GM18870 (cell line): ENCODE results near the gene ATP13A2.
"Not testable (repeated sequence)": the region's sequence is repeated elsewhere in the genome, so short reads cannot be mapped to it uniquely, and the experiment has no call there.

Experiments used
- ATAC-seq: cut with Tn5 transposase; IDR thresholded peaks from one replicate; pipeline ENCODE4 v1.9.1; 2021; ENCODE audit warnings: moderate library complexity; ENCODE audit not compliant: unreplicated experiment

ATP13A2 gene

DNA sequence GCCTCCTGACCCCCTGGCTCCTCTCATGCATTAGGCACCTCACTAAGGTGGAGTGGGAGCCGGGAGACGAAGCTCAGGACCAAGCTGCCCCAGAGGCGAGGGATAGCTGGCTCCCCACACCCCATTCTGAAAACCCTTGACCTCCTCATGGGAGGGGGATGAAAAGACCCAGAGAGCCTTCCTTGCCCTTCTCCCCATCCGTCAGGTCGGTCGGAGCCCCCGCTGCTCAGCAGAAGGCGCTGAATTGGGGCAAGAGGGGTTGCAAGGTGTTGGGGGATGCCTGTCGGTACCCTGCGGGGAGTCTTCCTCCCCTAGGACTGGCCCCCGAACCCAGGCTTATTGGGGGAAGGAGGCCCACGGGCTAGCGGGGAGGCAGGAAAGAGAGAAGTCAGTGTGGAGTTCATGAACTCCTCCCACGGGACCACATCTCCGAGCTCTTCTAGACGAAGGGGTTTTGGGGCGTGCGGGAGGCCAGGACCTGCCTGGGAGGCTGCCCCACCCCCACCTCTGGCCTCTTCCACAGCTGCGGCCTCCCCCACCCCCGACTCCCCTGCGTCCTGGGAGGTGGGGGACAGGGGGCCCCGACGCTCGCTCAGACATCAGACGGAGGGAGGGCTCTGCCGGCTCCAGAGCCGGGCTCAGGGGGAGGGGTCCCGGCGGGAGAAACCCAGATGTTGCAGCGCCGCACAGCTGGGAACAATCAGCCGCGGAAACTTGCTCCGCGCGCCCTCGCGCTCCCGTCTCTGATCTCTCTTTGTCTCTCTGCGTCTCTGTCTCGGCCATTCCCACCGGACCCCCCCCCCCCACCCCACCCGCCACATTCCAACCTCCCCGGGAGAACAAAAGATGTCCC is 32.0 kb downstream of the ATP13A2 start:
- ATAC-seq = no peak

DNA sequence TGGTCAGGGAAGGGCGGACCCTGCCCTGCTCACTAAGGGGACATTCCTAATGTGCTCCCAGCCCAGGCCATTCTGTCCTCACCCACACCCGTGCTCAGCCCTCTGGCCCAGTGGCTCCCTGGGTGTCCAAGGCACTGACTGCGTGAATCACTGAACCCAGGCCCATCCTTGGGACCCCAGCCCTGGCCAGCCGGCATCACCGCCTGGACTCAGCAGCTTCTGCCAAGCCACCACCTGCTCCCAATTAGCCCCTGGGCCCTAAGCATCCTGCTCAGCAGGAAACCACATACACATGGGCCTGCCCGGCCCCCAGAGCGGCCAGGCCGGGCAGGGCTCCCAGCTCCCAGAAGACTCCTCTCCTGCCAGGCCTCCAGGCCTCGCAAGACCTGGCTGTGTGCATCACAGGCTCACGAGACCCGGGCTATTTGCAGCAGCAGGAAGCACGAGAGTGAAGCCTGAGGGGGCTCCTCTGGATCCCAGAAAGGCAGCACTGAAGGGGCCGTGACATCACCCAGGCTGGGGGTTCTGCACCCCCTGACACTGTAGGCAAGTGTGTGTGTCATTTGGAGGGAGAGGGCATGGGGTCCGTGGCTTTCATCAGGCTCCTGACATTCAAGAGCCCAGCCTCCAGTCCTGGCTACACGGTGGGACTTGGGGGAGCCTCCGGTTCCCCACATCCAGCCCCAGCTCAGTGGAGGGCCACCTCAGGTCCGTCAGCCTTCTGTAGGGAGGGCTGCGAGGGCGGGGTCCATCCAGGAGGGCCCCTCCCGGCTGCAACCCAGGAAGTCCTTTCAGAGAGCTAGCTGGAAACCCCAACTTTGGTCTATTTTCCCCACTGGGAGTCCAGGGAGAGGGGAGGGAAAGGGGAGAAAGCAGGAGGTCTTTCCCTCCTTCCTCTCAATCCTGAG is 32.9 kb downstream of the ATP13A2 start:
- no peak for ATAC-seq

GRCh38 chr1:16978139-16978538 is 33.6 kb downstream of the ATP13A2 start:
- ATAC-seq = no peak

DNA sequence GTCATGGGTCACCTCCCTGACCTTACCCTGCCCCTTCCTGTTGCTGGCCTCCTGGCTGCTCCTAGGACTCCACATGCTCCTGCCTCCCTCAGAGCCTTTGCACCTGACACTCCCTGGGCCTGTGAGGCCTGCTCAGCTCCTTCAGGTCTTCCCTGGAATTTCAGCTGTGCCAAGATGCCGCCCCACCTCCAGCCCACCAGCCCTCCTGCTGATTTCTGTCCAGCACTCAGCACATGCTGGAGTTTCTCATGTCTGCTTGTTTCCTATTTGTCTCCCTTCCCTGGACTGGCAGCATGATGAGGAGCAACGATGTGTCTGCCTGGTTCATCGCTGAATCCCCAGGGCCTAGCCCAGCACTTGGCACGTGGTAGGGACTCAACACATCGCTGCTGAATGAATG is 34.4 kb downstream of the ATP13A2 start:
- ATAC-seq = no peak

DNA sequence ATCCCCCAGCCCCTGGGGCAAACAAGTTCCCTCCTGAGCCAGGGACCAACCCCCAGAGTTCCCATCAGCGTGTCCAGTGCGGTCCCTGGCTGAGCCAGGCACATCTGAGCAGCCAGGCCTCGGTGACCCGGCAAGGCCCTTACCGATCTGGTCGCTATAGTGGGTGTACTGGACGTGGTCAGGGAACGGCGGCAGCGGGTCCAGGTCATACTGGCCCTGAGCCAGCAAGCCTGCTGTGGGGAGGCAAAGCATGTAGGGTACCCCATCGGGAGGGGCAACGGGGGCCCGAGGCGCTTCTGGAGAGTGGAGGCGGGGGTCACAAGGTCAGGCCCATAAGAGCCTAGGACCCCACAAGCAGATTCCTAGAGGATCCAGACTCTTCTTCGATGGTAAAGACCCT is 34.8 kb downstream of the ATP13A2 start:
- no peak for ATAC-seq

DNA sequence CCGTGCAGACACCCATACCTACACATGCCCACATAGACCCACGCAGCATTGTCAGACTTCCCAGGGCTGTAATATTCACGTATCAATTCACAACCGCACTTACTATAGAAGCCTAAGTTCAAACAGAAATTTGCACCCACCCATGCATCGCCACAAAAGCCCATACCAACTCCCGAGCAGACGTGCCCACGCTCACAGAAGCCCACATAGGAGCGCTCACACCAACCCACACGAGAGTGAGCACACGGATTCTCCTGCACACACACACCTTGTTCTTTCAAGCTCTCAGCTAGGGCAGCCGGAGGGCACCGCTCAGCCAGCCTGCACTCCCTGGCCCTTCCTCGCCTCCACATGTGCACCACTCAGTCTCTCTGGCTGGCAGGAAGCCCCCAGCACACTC is 35.9 kb downstream of the ATP13A2 start:
- no peak for ATAC-seq

DNA sequence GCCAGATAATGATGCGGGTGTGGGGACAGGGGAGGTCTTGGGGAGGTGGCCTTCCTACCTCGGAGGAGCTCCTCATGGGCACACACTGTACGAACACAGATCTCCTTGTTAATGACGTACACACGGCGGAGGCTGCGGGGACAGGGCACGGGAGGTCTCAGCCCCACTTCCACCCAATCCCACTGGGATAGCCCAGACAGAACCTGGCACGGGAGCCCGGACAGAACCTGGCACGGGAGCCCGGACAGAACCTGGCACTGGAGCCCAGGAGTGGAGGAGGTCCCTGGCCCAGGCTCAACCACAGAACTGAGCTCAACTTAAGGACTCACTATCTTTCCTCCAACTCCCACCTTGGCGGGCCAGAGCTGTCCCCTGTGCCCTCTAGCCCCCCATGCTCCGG is 36.5 kb downstream of the ATP13A2 start:
- no peak for ATAC-seq

DNA sequence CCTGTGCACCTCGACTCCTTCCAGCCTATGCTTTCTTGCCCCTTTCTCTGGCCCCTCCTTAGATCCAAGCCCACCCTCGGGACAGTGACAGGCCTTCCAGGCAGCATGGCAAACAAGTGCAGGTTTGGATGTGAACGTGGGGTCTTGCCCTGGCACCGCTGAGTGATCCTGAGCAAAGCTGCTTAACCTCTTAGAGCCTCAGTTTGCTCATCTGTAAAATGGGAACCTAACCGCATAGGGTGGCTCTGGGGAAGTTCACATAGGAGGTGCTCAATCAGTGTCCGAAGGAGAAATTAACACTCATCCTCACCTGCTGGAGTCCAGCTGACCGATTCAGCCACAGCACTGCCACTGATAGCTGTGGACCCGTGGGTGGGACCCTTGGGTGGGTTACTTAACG is 38.5 kb downstream of the ATP13A2 start:
- no peak for ATAC-seq

DNA sequence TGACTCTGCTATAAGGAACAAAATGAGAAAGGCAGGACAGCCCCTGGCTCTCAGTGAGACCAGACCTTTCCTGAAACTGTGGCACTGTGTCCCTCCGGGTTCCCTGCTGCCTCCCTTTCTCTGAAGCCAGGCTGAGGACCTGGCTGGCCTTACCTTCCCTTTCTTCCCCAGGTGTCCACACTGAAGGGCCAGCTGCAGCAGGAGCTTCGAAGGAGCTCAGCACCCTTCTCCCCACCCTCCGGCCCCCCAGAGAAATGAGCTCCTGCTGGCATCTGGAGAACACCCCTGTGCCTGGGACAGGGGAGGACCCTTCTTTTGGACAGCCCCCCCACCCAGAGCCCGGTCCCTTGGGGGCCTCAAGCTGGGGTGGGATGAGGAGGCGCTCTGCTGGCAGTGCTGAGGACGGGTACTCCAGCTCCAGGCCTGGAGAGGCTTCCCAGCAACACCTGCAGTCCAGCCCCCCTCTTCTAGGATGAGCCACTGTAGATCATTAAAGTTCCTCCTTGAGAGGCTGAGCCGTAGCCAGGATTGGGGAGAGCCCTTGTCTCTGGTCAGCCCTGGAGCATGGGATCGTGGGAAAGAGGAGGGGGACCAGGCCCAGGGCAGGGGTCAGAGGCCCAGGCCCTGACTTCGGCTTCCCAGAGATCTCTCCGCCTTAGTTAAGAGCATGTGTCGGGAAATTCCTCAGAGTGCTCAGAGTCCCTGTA is 39.4 kb downstream of the ATP13A2 start:
- no peak for ATAC-seq

DNA sequence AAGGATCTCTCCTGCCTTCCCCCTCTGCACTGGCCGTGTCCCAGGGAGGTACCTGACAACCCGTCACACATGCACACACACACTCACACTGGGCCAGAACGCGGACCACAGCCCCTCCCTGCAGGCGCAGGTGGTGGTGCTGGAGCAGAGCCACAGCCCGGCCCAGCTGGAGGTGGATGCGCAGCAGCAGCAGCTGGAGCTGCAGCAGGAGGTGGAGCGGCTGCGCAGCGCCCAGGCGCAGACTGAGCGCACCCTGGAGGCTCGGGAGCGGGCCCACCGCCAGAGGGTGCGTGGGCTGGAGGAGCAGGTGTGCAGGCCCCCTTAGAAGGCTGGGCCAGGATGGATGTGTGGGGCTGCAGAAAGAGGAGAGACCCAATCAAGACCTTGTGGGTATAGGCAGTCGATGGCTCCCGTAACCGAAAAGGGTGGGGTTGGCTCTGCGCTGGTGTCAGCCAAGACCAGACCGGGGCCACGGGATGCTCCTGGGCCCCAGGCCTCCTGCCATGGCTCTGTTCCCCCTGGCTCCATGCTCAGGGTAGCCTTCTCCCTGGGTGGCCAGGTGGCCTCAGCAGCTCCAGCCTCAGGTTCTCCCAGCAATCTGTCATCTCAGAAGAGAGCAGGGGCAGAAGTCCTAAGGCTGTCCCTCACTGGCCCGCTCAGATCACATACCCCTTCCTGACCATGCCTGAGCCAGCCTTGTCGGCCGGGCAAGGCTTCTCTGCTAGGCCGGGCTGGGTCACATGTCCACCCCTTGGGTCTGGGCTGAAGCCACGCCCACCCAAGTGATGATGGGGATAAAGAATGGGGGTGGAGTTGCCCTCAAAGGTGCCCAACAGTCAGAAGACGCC is 40.2 kb downstream of the ATP13A2 start:
- no peak for ATAC-seq

DNA sequence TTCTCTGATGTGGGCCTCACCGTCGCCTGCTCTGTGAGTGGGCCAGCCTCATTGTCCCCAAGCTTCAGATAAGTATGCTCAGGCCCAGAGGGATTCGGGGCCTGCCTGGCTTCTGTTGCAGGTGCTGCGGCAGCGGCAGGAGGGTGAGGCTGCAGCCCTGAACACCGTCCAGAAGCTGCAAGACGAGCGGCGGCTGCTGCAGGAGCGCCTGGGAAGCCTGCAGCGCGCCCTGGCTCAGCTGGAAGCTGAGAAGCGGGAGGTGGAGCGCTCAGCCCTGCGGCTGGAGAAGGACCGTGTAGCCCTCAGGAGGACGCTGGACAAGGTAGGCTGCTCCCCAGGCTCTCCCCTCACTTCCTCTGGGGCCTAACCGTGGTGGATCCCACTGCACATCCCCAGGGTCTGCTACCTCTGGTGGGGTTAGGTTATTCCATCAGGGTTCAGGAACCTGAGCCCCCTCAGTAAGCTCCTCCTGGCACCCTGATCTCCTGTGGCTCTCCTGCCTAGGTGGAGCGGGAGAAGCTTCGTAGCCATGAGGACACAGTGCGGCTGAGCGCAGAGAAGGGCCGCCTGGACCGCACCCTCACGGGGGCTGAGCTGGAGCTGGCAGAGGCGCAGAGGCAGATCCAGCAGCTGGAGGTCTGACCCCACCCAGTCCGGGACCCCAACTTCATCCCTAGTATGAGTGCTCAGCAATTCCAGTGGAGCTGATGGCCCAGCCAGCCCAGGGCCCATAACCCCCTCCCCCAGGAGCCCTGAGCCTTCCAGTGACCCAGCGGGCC is 41.4 kb downstream of the ATP13A2 start:
- no peak for ATAC-seq

- no peak for ATAC-seq
Observed at GRCh38 chr1:16969651-16970050, 42.1 kb downstream of the ATP13A2 start.

GRCh38 chr1:16969057-16969611 is 42.6 kb downstream of the ATP13A2 start:
- no peak for ATAC-seq

- ATAC-seq = no peak
Observed at GRCh38 chr1:16968372-16968771, 43.4 kb downstream of the ATP13A2 start.

DNA sequence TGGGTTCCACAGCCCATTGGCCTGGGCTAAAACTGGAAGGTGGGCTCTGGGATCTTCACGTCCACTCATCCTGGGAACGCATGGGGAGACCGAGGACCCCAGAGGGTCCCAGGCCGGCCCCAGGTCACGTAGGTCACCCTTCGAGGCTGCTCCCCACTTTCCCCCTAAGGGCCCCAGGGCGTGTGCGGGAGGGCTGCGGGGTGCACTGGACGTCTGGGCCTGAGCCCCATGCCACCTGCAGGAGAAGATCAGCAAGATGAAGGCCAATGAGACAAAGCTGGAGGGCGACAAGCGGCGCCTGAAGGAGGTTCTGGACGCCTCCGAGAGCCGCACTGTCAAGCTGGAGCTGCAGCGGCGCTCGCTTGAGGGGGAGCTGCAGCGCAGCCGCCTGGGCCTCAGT is 43.8 kb downstream of the ATP13A2 start:
- no peak for ATAC-seq

DNA sequence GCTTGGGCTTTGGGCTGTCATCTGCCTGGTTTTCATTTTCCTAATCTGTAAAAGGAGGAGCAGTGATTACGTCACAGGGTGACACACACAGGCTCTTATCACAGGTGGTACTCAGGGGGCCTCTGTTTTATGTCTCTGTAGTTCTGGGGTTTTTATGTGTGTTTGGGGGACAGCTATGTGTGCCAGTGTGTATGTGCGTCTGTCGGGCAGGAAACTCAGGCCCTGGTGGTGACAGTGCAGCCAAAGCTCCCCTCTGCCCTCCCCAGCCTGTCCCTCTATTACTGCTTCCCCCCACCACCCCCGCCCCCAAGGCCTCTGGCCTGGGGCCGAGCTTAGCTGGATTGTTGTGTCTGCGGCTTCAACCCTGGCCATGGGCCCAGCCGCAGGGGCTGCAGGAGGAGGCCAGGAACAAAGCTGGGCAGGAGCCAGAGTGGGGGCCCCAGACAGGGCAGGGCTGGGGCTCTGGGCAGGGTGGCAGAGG is 44.6 kb downstream of the ATP13A2 start:
- ATAC-seq = no peak

DNA sequence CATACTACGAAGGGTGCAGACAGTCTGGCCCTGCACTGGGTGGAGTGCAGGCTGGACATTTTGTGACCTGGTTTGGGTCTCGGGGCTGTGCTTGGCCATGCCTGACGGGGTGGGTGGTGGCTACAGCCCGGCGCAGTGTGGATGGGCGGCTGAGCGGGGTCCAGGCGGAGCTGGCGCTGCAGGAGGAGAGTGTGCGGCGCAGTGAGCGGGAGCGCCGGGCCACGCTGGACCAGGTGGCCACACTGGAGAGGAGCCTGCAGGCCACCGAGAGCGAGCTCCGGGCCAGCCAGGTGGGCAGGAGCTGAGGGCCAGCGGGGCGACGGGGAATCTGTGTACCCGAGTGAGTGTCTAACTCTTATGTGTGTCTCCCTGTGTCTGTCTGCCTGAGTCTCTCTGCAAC is 45.4 kb downstream of the ATP13A2 start:
- ATAC-seq = no peak

DNA sequence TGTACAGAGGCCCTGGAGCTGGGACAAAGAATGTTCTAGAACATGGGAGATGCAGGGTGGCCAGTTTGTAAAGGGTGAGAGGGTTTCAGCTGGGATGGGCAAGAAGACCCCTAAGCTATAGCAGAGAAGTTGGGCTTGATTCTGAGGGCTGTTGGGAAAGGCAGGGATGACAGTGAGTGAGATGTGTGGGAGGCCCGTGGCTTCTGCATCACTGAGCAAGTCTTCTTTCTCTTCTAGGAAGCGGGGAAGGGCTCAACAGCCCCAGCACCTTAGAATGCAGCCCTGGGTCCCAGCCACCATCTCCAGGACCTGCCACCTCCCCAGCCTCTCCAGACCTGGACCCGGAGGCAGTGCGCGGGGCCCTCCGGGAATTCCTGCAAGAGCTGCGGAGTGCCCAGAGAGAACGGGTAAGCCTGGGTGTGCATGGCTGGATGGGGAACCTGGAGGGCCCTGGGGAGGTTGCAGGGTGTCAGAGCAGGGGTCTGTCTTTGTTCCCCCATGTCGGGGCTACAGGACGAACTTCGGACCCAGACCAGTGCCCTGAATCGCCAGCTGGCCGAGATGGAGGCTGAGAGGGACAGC is 46.2 kb downstream of the ATP13A2 start:
- no peak for ATAC-seq

- ATAC-seq = not testable (repeated sequence)
Observed at GRCh38 chr1:16964169-16964568, 47.6 kb downstream of the ATP13A2 start.
